Measurements from ENCODE around the gene ANKRD63.

ANKRD63 gene

GRCh38 chr15:40257656-40258450 lies 25.0 kb downstream of the ANKRD63 start:
- no peak for DNase-seq (ENCODE audit: low read depth)

- no peak for DNase-seq (ENCODE audit: low read depth)
Measured at GRCh38 chr15:40256638-40257235, 26.1 kb downstream of the ANKRD63 start.

- no peak for DNase-seq (ENCODE audit: low read depth)
Measured at GRCh38 chr15:40255033-40255432, 27.8 kb downstream of the ANKRD63 start.

- no peak for DNase-seq (ENCODE audit: low read depth)
Measured at GRCh38 chr15:40254452-40254851, 28.4 kb downstream of the ANKRD63 start.

GRCh38 chr15:40253167-40253790 lies 29.6 kb downstream of the ANKRD63 start:
- DNase-seq (ENCODE audit: low read depth) = no peak

GRCh38 chr15:40252438-40253166 lies 30.3 kb downstream of the ANKRD63 start:
- DNase-seq (ENCODE audit: low read depth) = no peak

GRCh38 chr15:40252141-40252437 lies 30.8 kb downstream of the ANKRD63 start:
- DNase-seq (ENCODE audit: low read depth) = no peak

- DNase-seq (ENCODE audit: low read depth) = no peak
Measured at GRCh38 chr15:40251486-40252140, 31.3 kb downstream of the ANKRD63 start.

GRCh38 chr15:40250771-40251483 lies 31.9 kb downstream of the ANKRD63 start:
- DNase-seq (ENCODE audit: low read depth) = no peak

GRCh38 chr15:40250304-40250656 lies 32.6 kb downstream of the ANKRD63 start:
- DNase-seq (ENCODE audit: low read depth) = no peak

- no peak for DNase-seq (ENCODE audit: low read depth)
Measured at GRCh38 chr15:40249477-40250303, 33.2 kb downstream of the ANKRD63 start.

- DNase-seq (ENCODE audit: low read depth) = no peak
Measured at GRCh38 chr15:40248006-40248783, 34.7 kb downstream of the ANKRD63 start.

- DNase-seq (ENCODE audit: low read depth) = no peak
Measured at GRCh38 chr15:40247406-40247971, 35.4 kb downstream of the ANKRD63 start.

GRCh38 chr15:40246496-40247280 lies 36.2 kb downstream of the ANKRD63 start:
- no peak for DNase-seq (ENCODE audit: low read depth)

GRCh38 chr15:40245666-40246450 lies 37.0 kb downstream of the ANKRD63 start:
- DNase-seq (ENCODE audit: low read depth) = no peak

- no peak for DNase-seq (ENCODE audit: low read depth)
Measured at GRCh38 chr15:40244961-40245523, 37.8 kb downstream of the ANKRD63 start.

GRCh38 chr15:40243126-40243810 lies 39.6 kb downstream of the ANKRD63 start:
- DNase-seq (ENCODE audit: low read depth) = no peak
